Measurements from ENCODE around the gene ARHGEF28.

- TF ChIP-seq CTCF (IDR thresholded peaks at IDR 0.05; ENCODE audit: low read depth, low read length): no peak
- TF ChIP-seq POLR2A (IDR thresholded peaks at IDR 0.05; ENCODE audit: extremely low read depth, insufficient read length): no peak
- TF ChIP-seq MAX (IDR thresholded peaks at IDR 0.05; ENCODE audit: low read depth, low read length): no peak
- TF ChIP-seq MYC (IDR thresholded peaks at IDR 0.05; ENCODE audit: low read depth, low read length): no peak
These were observed 314.0 kb downstream of the ARHGEF28 start for GRCh38 chr5:73940026-73940425.

Data from NB4 (cell line).